ENCODE data around the gene TRIM67.

- TF ChIP-seq, protein P1, sequence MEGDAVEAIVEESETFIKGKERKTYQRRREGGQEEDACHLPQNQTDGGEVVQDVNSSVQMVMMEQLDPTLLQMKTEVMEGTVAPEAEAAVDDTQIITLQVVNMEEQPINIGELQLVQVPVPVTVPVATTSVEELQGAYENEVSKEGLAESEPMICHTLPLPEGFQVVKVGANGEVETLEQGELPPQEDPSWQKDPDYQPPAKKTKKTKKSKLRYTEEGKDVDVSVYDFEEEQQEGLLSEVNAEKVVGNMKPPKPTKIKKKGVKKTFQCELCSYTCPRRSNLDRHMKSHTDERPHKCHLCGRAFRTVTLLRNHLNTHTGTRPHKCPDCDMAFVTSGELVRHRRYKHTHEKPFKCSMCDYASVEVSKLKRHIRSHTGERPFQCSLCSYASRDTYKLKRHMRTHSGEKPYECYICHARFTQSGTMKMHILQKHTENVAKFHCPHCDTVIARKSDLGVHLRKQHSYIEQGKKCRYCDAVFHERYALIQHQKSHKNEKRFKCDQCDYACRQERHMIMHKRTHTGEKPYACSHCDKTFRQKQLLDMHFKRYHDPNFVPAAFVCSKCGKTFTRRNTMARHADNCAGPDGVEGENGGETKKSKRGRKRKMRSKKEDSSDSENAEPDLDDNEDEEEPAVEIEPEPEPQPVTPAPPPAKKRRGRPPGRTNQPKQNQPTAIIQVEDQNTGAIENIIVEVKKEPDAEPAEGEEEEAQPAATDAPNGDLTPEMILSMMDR (IDR thresholded peaks at IDR 0.05), result no peak
- TF ChIP-seq POLR2A (IDR thresholded peaks at IDR 0.05), result no peak
Measured at GRCh38 chr1:231234506-231234905, 72.6 kb downstream of the TRIM67 start.
